ENCODE measurements around the gene CFAP410.

DNA sequence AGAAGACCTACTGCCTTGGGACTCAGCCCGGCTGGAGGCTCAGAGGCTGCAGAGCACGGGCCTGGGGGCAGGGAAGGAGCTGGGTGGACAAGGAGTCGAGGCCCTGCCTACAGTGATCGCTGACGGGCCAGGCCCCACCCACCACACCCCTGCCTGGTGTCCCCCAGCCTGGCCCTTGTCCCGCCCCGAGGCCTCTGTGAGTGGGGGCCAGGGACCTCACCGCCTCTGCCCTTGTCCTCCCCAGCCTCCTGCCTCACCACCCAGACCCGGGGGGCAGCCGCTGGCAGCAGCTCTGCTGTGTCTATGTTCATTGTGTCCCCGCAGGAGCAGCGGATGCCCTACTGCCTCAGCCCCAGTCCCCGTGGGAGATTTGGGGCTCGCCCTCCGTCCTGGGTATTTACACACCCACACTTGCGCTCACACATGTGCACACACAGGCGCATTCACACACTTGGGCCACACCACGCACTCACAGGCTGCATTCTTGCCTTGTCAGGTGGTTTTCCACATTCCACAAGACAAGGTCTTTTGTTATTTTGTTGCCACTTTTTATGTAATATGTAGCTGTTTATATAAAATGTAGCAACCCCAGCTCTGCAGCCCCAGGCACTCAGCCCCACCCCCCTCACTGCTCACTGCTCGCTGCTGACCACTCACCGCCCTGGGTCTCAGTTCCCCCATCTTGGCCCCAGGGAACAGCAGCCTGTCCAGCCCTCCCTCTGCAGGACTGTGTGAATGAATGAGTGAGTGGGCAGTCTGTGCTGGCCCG is 32.1 kb downstream of the CFAP410 start:
- TF ChIP-seq CTCF (IDR thresholded peaks at IDR 0.05 in 8 of 11, conservative IDR thresholded peaks at IDR 0.05 in 3 of 11) (no peak), POLR2A (IDR thresholded peaks at IDR 0.05) (no peak)

Data from spleen (tissue), 7 donors.